Measurements from ENCODE around the gene IRF9.

IRF9 gene

DNA sequence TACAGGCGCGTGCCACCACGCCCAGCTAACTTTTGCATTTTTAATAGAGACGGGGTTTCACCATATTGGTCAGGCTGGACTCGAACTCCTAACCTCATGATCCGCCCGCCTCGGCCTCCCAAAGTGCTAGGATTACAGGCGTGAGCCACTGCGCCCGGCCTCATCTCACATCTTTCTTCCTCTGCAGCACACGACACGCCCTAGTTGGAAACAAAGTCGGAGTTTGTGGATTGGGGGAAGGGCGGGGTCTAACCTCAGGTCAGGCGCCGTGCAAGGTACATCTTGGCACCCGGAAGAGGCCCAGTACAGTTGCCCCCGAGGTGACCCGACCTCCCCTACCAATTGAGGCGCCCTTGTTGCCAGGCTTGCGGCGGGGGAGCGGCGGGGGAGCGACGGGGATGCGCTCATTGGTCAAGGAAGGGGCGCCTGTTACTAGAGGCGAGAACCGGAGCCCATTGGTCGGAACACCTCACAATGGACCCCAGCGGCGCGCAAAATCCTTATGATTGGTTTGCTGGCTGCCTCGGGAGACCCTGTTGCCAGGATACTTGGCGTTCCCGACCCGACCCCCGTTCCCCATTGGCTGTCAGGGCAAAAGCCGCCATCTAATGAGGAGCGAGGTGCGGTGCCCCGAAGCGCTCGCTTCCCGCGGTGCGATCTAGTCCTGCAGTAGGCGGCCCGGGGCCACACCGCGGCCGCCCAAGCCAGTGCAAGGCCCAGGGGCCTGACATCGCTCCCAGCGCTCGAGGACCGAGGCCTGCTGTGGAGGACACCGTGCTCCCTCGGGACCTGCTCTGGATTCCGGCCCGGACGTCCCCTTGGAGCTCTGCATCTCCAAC lies 10.6 kb downstream of the IRF9 start, which contains the start of gene REC8:
TSS of gene REC8 (plus strand) at position 659 of the 839 bp plus-strand sequence. CDS start 473 bp downstream, outside the sequence.
- no peaks in the 10 kb centered on the region for H3K27me3 ChIP-seq (replicated peaks; ENCODE audit: insufficient read depth, low read length)
- no peaks in the 10 kb centered on the region for H4K20me1 ChIP-seq (ENCODE audit: insufficient read depth, low read length)
- H3K4me1 ChIP-seq (ENCODE audit: low read length), result no peaks in the 10 kb centered on the region
- H3K4me2 ChIP-seq (ENCODE audit: low read depth, low read length), result no peak within 1 kb of the TSS
- H3K27ac ChIP-seq (ENCODE audit: low read length), result no peak within 1 kb of the TSS
- no peak within 1 kb of the TSS for H2AFZ ChIP-seq (ENCODE audit: low read length)
- TF ChIP-seq EZH2phosphoT487 (IDR thresholded peaks at IDR 0.05; ENCODE audit: low read length), result no peak
- TF ChIP-seq, protein P1, sequence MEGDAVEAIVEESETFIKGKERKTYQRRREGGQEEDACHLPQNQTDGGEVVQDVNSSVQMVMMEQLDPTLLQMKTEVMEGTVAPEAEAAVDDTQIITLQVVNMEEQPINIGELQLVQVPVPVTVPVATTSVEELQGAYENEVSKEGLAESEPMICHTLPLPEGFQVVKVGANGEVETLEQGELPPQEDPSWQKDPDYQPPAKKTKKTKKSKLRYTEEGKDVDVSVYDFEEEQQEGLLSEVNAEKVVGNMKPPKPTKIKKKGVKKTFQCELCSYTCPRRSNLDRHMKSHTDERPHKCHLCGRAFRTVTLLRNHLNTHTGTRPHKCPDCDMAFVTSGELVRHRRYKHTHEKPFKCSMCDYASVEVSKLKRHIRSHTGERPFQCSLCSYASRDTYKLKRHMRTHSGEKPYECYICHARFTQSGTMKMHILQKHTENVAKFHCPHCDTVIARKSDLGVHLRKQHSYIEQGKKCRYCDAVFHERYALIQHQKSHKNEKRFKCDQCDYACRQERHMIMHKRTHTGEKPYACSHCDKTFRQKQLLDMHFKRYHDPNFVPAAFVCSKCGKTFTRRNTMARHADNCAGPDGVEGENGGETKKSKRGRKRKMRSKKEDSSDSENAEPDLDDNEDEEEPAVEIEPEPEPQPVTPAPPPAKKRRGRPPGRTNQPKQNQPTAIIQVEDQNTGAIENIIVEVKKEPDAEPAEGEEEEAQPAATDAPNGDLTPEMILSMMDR (IDR thresholded peaks at IDR 0.05; ENCODE audit: low read length), result no peak
- no peak for TF ChIP-seq EZH2 (optimal IDR thresholded peaks at IDR 0.05; ENCODE audit: low read depth, low read length)
- no peak within 1 kb of the TSS for H3K4me3 ChIP-seq (ENCODE audit: low read length)
- H3K9me2 ChIP-seq (replicated peaks; ENCODE audit: insufficient read depth, low read length), result no peaks in the 10 kb centered on the region
- H3K79me2 ChIP-seq (ENCODE audit: low read length), result no peaks in the 10 kb centered on the region
- H3K36me3 ChIP-seq (replicated peaks; ENCODE audit: insufficient read depth, low read length), result no peaks in the 10 kb centered on the region
- H3K9me3 ChIP-seq (replicated peaks; ENCODE audit: insufficient read depth, low read length), result no peaks in the 10 kb centered on the region
- no peaks in the 10 kb centered on the region for H3F3A ChIP-seq (ENCODE audit: insufficient read depth, low read length)
- no peak within 1 kb of the TSS for H3K9ac ChIP-seq (ENCODE audit: low read length)
- DNase-seq, result no peak

GRCh38 chr14:24172261-24172860 lies 11.3 kb downstream of the IRF9 start:
- Histone ChIP-seq H3K36me3 (replicated peaks; ENCODE audit: insufficient read depth, low read length) (no peaks in the 10 kb centered on the region), H3K4me1 (ENCODE audit: low read length) (no peaks in the 10 kb centered on the region), H3K4me2 (ENCODE audit: low read depth, low read length) (no peak overlapping the region), H3K9me3 (replicated peaks; ENCODE audit: insufficient read depth, low read length) (no peaks in the 10 kb centered on the region), H3F3A (ENCODE audit: insufficient read depth, low read length) (no peaks in the 10 kb centered on the region), H3K27me3 (replicated peaks; ENCODE audit: insufficient read depth, low read length) (no peaks in the 10 kb centered on the region), H3K27ac (ENCODE audit: low read length) (no peak overlapping the region), H4K20me1 (ENCODE audit: insufficient read depth, low read length) (no peaks in the 10 kb centered on the region), H3K79me2 (ENCODE audit: low read length) (no peaks in the 10 kb centered on the region), H3K9ac (ENCODE audit: low read length) (no peak overlapping the region), H3K9me2 (replicated peaks; ENCODE audit: insufficient read depth, low read length) (no peaks in the 10 kb centered on the region), H3K4me3 (ENCODE audit: low read length) (no peak overlapping the region), H2AFZ (ENCODE audit: low read length) (no peak overlapping the region)
- no peak for TF ChIP-seq EZH2 (optimal IDR thresholded peaks at IDR 0.05; ENCODE audit: low read depth, low read length)
- TF ChIP-seq EZH2phosphoT487 (IDR thresholded peaks at IDR 0.05; ENCODE audit: low read length), result no peak
- TF ChIP-seq, protein P1 (IDR thresholded peaks at IDR 0.05; ENCODE audit: low read length), result no peak
- DNase-seq, result no peak

- Histone ChIP-seq H3K79me2 (ENCODE audit: low read length) (no peaks in the 10 kb centered on the region), H3K4me2 (ENCODE audit: low read depth, low read length) (no peak overlapping the region), H3K9me2 (replicated peaks; ENCODE audit: insufficient read depth, low read length) (no peaks in the 10 kb centered on the region), H3K9ac (ENCODE audit: low read length) (no peak overlapping the region), H3K27ac (ENCODE audit: low read length) (no peak overlapping the region), H4K20me1 (ENCODE audit: insufficient read depth, low read length) (no peaks in the 10 kb centered on the region), H3K4me3 (ENCODE audit: low read length) (no peak overlapping the region), H3K4me1 (ENCODE audit: low read length) (no peaks in the 10 kb centered on the region), H3F3A (ENCODE audit: insufficient read depth, low read length) (no peaks in the 10 kb centered on the region), H3K27me3 (replicated peaks; ENCODE audit: insufficient read depth, low read length) (no peaks in the 10 kb centered on the region), H2AFZ (ENCODE audit: low read length) (no peak overlapping the region), H3K36me3 (replicated peaks; ENCODE audit: insufficient read depth, low read length) (no peaks in the 10 kb centered on the region), H3K9me3 (replicated peaks; ENCODE audit: insufficient read depth, low read length) (no peaks in the 10 kb centered on the region)
- TF ChIP-seq EZH2 (optimal IDR thresholded peaks at IDR 0.05; ENCODE audit: low read depth, low read length) (no peak), EZH2phosphoT487 (IDR thresholded peaks at IDR 0.05; ENCODE audit: low read length) (no peak)
- TF ChIP-seq, protein P1 (IDR thresholded peaks at IDR 0.05; ENCODE audit: low read length), result no peak
- DNase-seq, result no peak
Measured at GRCh38 chr14:24172871-24173281, 11.8 kb downstream of the IRF9 start.
